Tibial nerve (tissue), 4 donors: ENCODE measurements around the gene CCNL1. TPM values are rescaled to one million over a fixed set of nuclear protein-coding genes. Genes with fewer than 3 reads are reported as not detected.

Experiments
- DNase-seq, 2 donors: peaks; one replicate each; pipeline ENCODE4 v3.0.0-alpha.2; 2019; ENCODE audit warnings: low spot score in 2 of 2
- H3K27ac ChIP-seq, 4 donors: fragments of 200-600 bp; sonication (generic) in 3 of 4; one replicate each; pipeline ENCODE4 v1.5.1; 2017 to 2019; ENCODE audit warnings: mild to moderate bottlenecking in 1 of 4
- H3K27me3 ChIP-seq, 2 donors: fragments of 200-600 bp; sonication (generic) in 1 of 2; one replicate each; pipeline versions ENCODE4 v1.5.1 to v1.6.0; 2017 to 2019
- H3K36me3 ChIP-seq, 3 donors: fragments of 200-600 bp; sonication (generic); one replicate each; pipeline ENCODE4 v1.5.1; 2018 to 2019
- H3K4me1 ChIP-seq, 4 donors: fragments of 200-600 bp; sonication (generic) in 3 of 4; one replicate each; pipeline ENCODE4 v1.5.1; 2017 to 2019
- H3K4me3 ChIP-seq, 4 donors: fragments of 200-600 bp; sonication (generic) in 3 of 4; one replicate each; pipeline ENCODE4 v1.5.1; 2017 to 2019; ENCODE audit warnings: mild to moderate bottlenecking in 1 of 4, moderate library complexity in 1 of 4
- H3K9me3 ChIP-seq, 4 donors: fragments of 200-600 bp; sonication (generic) in 3 of 4; one replicate each; pipeline ENCODE4 v1.5.1; 2017 to 2019
- CTCF ChIP-seq, 5 experiments: fragments of 200-600 bp in 3 of 5; fragments of 450-650 bp in 2 of 5; sonication (generic) in 3 of 5; IDR thresholded peaks; one replicate each; pipeline ENCODE4 v1.5.1; 2016 to 2019; ENCODE audit warnings: antibody characterized with exemption in 5 of 5, mild to moderate bottlenecking in 3 of 5, moderate library complexity in 2 of 5
- EP300 ChIP-seq, 2 donors: sonication (generic); formaldehyde crosslinking; IDR thresholded peaks; one replicate each; pipeline ENCODE4 v1.6.1; 2017; ENCODE audit warnings: antibody characterized with exemption in 2 of 2, mild to moderate bottlenecking in 1 of 2
- POLR2A ChIP-seq, 2 donors: fragments of 450-650 bp; IDR thresholded peaks; one replicate each; pipeline ENCODE4 v1.6.1; 2017; ENCODE audit warnings: antibody characterized with exemption in 2 of 2, mild to moderate bottlenecking in 2 of 2, moderate library complexity in 2 of 2
- WGBS, 2 donors: methylation state at CpG; one replicate each; pipeline ENCODE4 v1.1.5; 2018; 5-methylcytosine and 5-hydroxymethylcytosine counted together
- total RNA-seq, 4 donors: library from RNA; depleted of rRNA; stranded (reverse); fragments of >200 nt; gene quantifications; one replicate each; pipeline ENCODE4 v1.1.0, GENCODE V29; 2016

The CCNL1 gene
- total RNA-seq, 4 donors from 2014 or later, result 176 to 239 (median 239) TPM

- Histone ChIP-seq H3K27ac (peak overlapping the region; percentile 76 to 90 (median 86)), H3K4me3 (peak overlapping the region; percentile 17 to 37 (median 21)), H3K4me1 (peaks cover 0 to 75% (median 40%) of the 10 kb centered on the region in 4 donors), H3K27me3 (no peaks in the 10 kb centered on the region), H3K9me3 (no peaks in the 10 kb centered on the region), H3K36me3 (no peaks in the 10 kb centered on the region)
- peak; percentile 24 to 31 for DNase-seq
- WGBS, 2 donors, result 22 to 29% methylated on average over 20 of the region's 20 CpGs
- TF ChIP-seq CTCF (IDR thresholded peaks at IDR 0.05), result no peak
- TF ChIP-seq POLR2A (IDR thresholded peaks at IDR 0.05), result peak in 1 of 2 donors; percentile 20
- peak in 1 of 2 donors; percentile 52 for TF ChIP-seq EP300 (IDR thresholded peaks at IDR 0.05)
Measured at GRCh38 chr3:157129803-157130466, 30.0 kb downstream of the CCNL1 start.

- DNase-seq, result no peak
- Histone ChIP-seq H3K9me3 (no peaks in the 10 kb centered on the region), H3K36me3 (no peaks in the 10 kb centered on the region), H3K27me3 (no peaks in the 10 kb centered on the region), H3K4me1 (peaks cover 0 to 66% (median 33%) of the 10 kb centered on the region in 4 donors), H3K27ac (peak overlapping the region; percentile 76 to 90 (median 86)), H3K4me3 (no peak overlapping the region)
- WGBS, 2 donors, result 56 to 64% methylated on average over 13 to 14 of the region's 14 CpGs
- TF ChIP-seq POLR2A (IDR thresholded peaks at IDR 0.05) (no peak), EP300 (IDR thresholded peaks at IDR 0.05) (no peak), CTCF (IDR thresholded peaks at IDR 0.05) (no peak)
Measured at GRCh38 chr3:157128771-157129681, 30.9 kb downstream of the CCNL1 start.

GRCh38 chr3:157127831-157128767, 31.8 kb downstream of the CCNL1 start:
- Histone ChIP-seq H3K4me3 (no peak overlapping the region), H3K27me3 (no peaks in the 10 kb centered on the region), H3K9me3 (no peaks in the 10 kb centered on the region), H3K36me3 (no peaks in the 10 kb centered on the region), H3K4me1 (peaks cover 0 to 57% (median 29%) of the 10 kb centered on the region in 4 donors), H3K27ac (peak overlapping the region; percentile 76 to 90 (median 86))
- TF ChIP-seq CTCF (IDR thresholded peaks at IDR 0.05) (no peak), EP300 (IDR thresholded peaks at IDR 0.05) (peak in 1 of 2 donors; percentile 41)
- WGBS, 2 donors, result 48 to 61% methylated on average over 8 of the region's 8 CpGs
- DNase-seq, result no peak

- 91 to 92% methylated on average over 5 of the region's 5 CpGs for WGBS, 2 donors
- peaks cover 0 to 49% (median 29%) of the 10 kb centered on the region in 4 donors for H3K4me1 ChIP-seq
- peak overlapping the region; percentile 76 to 90 (median 86) for H3K27ac ChIP-seq
- no peak overlapping the region for H3K4me3 ChIP-seq
- no peak for DNase-seq
- no peaks in the 10 kb centered on the region for H3K36me3 ChIP-seq
- no peaks in the 10 kb centered on the region for H3K27me3 ChIP-seq
- no peaks in the 10 kb centered on the region for H3K9me3 ChIP-seq
- TF ChIP-seq CTCF (IDR thresholded peaks at IDR 0.05) (no peak), EP300 (IDR thresholded peaks at IDR 0.05) (no peak), POLR2A (IDR thresholded peaks at IDR 0.05) (no peak)
Measured at GRCh38 chr3:157127268-157127667, 32.7 kb downstream of the CCNL1 start.
